Stimulated activated effector memory CD8-positive, alpha-beta T cell treated with anti-CD3 and anti-CD28 coated beads, Interleukin-12 subunit alpha, Interleukin-12 subunit beta, amount 100 ng/mL, for 72 hours (primary cell): Measurements from ENCODE around the gene FAM43B.

Experiments
- ATAC-seq: fragments of 150-1000 bp; cut with Tn5 transposase; 2 replicates; pipeline ENCODE4 v1.10.0; 2021
- DNase-seq, 2 donors: peaks; one replicate each; pipeline ENCODE4 v3.0.0; 2021 to 2022; ENCODE audit warnings: low spot score in 2 of 2
- H3K27ac Mint-ChIP-seq: one replicate; pipeline ENCODE4 v1.8.0; 2022; ENCODE audit warnings: mild to moderate bottlenecking, mixed read lengths
- H3K36me3 Mint-ChIP-seq: one replicate; pipeline ENCODE4 v1.8.0; 2022; ENCODE audit warnings: mild to moderate bottlenecking, mixed read lengths
- H3K4me1 Mint-ChIP-seq: one replicate; pipeline ENCODE4 v1.8.0; 2022; ENCODE audit warnings: mixed read lengths
- H3K4me3 Mint-ChIP-seq: one replicate; pipeline ENCODE4 v1.8.0; 2022; ENCODE audit warnings: mild to moderate bottlenecking, mixed read lengths
- H3K9me3 Mint-ChIP-seq: one replicate; pipeline ENCODE4 v1.8.0; 2022; ENCODE audit warnings: mixed read lengths

Gene FAM43B

GRCh38 chr1:20600156-20600555 lies 47.8 kb downstream of the FAM43B start:
- ATAC-seq: no peak
- no peak for DNase-seq
- Mint-ChIP-seq H3K27ac (no peak overlapping the region), H3K4me3 (no peak overlapping the region), H3K9me3 (no peaks in the 10 kb centered on the region), H3K4me1 (no peaks in the 10 kb centered on the region), H3K36me3 (no peaks in the 10 kb centered on the region)

DNA sequence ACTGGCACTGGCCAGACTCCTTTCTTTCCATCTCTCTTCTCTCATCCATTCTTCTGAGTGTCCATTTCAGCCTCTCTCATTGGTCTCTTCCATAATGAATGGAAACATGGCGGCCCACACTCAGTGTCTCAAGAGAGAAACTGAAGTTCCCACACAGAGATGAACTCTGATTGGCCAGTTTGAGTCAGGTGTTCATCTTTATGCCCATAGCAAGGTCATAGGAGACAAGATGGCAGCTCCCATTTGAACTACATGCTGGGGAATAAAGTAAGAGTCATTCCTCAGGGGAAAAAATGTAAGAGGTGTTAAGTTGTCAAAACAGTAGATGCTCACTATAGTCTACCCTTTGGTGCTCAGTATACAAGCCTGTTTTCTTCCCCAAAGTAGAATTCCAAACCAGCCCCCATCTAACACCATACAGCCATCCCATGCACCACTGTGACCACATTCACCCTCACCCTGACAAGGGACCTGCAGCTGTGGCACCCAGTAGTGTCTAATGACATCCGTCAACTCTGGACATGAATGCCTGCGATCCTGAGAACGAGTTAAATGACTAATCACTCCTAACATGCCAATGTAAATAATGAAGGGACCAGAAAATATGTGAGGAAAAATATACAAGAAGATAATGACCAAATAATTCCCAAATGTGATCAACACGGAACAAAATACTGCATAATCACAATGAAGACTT lies 48.9 kb downstream of the FAM43B start:
- Mint-ChIP-seq H3K9me3 (no peaks in the 10 kb centered on the region), H3K4me1 (no peaks in the 10 kb centered on the region), H3K36me3 (no peaks in the 10 kb centered on the region), H3K4me3 (no peak overlapping the region), H3K27ac (no peak overlapping the region)
- ATAC-seq (no peak), DNase-seq (no peak)

- DNase-seq: no peak
- Mint-ChIP-seq H3K27ac (no peak overlapping the region), H3K4me1 (no peaks in the 10 kb centered on the region), H3K36me3 (no peaks in the 10 kb centered on the region), H3K4me3 (no peak overlapping the region), H3K9me3 (no peaks in the 10 kb centered on the region)
- ATAC-seq: no peak
These were observed 50.6 kb downstream of the FAM43B start for GRCh38 chr1:20602851-20603450.

- no peak for DNase-seq
- H3K4me1 Mint-ChIP-seq: no peaks in the 10 kb centered on the region
- ATAC-seq: no peak
These were observed 51.4 kb downstream of the FAM43B start for GRCh38 chr1:20603504-20604464.

More at GRCh38 chr1:20603504-20604464, 51.4 kb downstream of the FAM43B start:
- no peaks in the 10 kb centered on the region for H3K36me3 Mint-ChIP-seq
- no peak overlapping the region for H3K27ac Mint-ChIP-seq
- no peaks in the 10 kb centered on the region for H3K9me3 Mint-ChIP-seq
- no peak overlapping the region for H3K4me3 Mint-ChIP-seq
